Activated CD4-positive, alpha-beta memory T cell treated with anti-CD3 and anti-CD28 coated beads for 36 hours (primary cell): Measurements from ENCODE around the gene HRH3. TPM values are rescaled to one million over a fixed set of nuclear protein-coding genes. Genes with fewer than 3 reads are reported as not detected.

Experiments used
- CTCF ChIA-PET: fragments of 350-600 bp; sonication (Branson Sonifier 250); formaldehyde crosslinking; loops from one replicate; lab custom pipeline; 2021; ENCODE audit warnings: antibody characterized with exemption, inconsistent platforms; lab: Charles Lee
- POLR2A ChIA-PET: fragments of 350-600 bp; sonication (Branson Sonifier 250); formaldehyde crosslinking; loops from one replicate; lab custom pipeline; 2021; ENCODE audit warnings: antibody characterized with exemption; lab: Charles Lee
- DNase-seq: peaks from one replicate; pipeline ENCODE4 v3.0.0-alpha.2; 2020
- H3K27ac Mint-ChIP-seq: one replicate; pipeline ENCODE4 v1.8.0; 2021; ENCODE audit warnings: mixed read lengths
- H3K27me3 Mint-ChIP-seq: one replicate; pipeline ENCODE4 v1.8.0; 2021; ENCODE audit warnings: mixed read lengths
- H3K36me3 Mint-ChIP-seq: one replicate; pipeline ENCODE4 v1.8.0; 2021; ENCODE audit warnings: mixed read lengths
- H3K4me1 Mint-ChIP-seq: one replicate; pipeline ENCODE4 v1.8.0; 2021; ENCODE audit warnings: low read depth, mixed read lengths
- H3K4me3 Mint-ChIP-seq: one replicate; pipeline ENCODE4 v1.8.0; 2021; ENCODE audit warnings: mild to moderate bottlenecking, mixed read lengths
- H3K9me3 Mint-ChIP-seq: one replicate; pipeline ENCODE4 v1.8.0; 2021; ENCODE audit warnings: mixed read lengths
- intact Hi-C: fragments of 100-400 bp; cut with micrococcal nuclease; formaldehyde crosslinking; loops from one replicate; pipeline ENCODE4 v1.15.1; 2023
- total RNA-seq, 2 experiments: library from RNA; stranded (reverse); gene quantifications; one replicate each; pipeline ENCODE4 v1.2.3, GENCODE V29; 2021

Gene HRH3
- total RNA-seq, 2 experiments from 2014 or later: not detected

- Mint-ChIP-seq H3K27ac (no peak overlapping the region), H3K4me1 (no peaks in the 10 kb centered on the region), H3K36me3 (no peaks in the 10 kb centered on the region), H3K9me3 (no peaks in the 10 kb centered on the region), H3K27me3 (peaks cover 20% of the 10 kb centered on the region), H3K4me3 (no peak overlapping the region)
- intact Hi-C loops: no loop called here
- CTCF ChIA-PET: no interaction called here
- POLR2A ChIA-PET: no interaction called here
- DNase-seq: no peak
These were observed 6.9 kb upstream of the HRH3 start for GRCh38 chr20:62226707-62227590.

GRCh38 chr20:62225820-62226635 lies 6.0 kb upstream of the HRH3 start:
- ChIA-PET POLR2A (no interaction called here), CTCF (no interaction called here)
- no peaks in the 10 kb centered on the region for H3K9me3 Mint-ChIP-seq
- intact Hi-C loops: no loop called here
- H3K27me3 Mint-ChIP-seq: peaks cover 27% of the 10 kb centered on the region
- DNase-seq: no peak
- no peaks in the 10 kb centered on the region for H3K4me1 Mint-ChIP-seq
- H3K36me3 Mint-ChIP-seq: no peaks in the 10 kb centered on the region
- no peak overlapping the region for H3K4me3 Mint-ChIP-seq
- no peak overlapping the region for H3K27ac Mint-ChIP-seq

GRCh38 chr20:62225026-62225425 lies 4.9 kb upstream of the HRH3 start:
- Mint-ChIP-seq H3K27ac (no peak overlapping the region), H3K4me1 (no peaks in the 10 kb centered on the region), H3K9me3 (no peaks in the 10 kb centered on the region), H3K36me3 (no peaks in the 10 kb centered on the region), H3K27me3 (peaks cover 33% of the 10 kb centered on the region), H3K4me3 (no peak overlapping the region)
- CTCF ChIA-PET: no interaction called here
- intact Hi-C loops: no loop called here
- DNase-seq: no peak
- POLR2A ChIA-PET: no interaction called here

GRCh38 chr20:62224113-62224855 lies 4.2 kb upstream of the HRH3 start:
- H3K27me3 Mint-ChIP-seq: peaks cover 33% of the 10 kb centered on the region
- H3K27ac Mint-ChIP-seq: no peak overlapping the region
- POLR2A ChIA-PET: no interaction called here
- no peaks in the 10 kb centered on the region for H3K4me1 Mint-ChIP-seq
- H3K36me3 Mint-ChIP-seq: no peaks in the 10 kb centered on the region
- intact Hi-C loops: no loop called here
- H3K9me3 Mint-ChIP-seq: no peaks in the 10 kb centered on the region
- DNase-seq: no peak
- H3K4me3 Mint-ChIP-seq: no peak overlapping the region
- CTCF ChIA-PET: no interaction called here

GRCh38 chr20:62223571-62223970 lies 3.5 kb upstream of the HRH3 start:
- Mint-ChIP-seq H3K27me3 (peaks cover 39% of the 10 kb centered on the region), H3K36me3 (no peaks in the 10 kb centered on the region), H3K27ac (no peak overlapping the region), H3K4me1 (no peaks in the 10 kb centered on the region), H3K9me3 (no peaks in the 10 kb centered on the region), H3K4me3 (no peak overlapping the region)
- DNase-seq: no peak
- ChIA-PET CTCF (no interaction called here), POLR2A (no interaction called here)
- intact Hi-C loops: no loop called here

GRCh38 chr20:62222972-62223371 lies 2.9 kb upstream of the HRH3 start:
- intact Hi-C loops: no loop called here
- H3K36me3 Mint-ChIP-seq: no peaks in the 10 kb centered on the region
- no peaks in the 10 kb centered on the region for H3K4me1 Mint-ChIP-seq
- DNase-seq: no peak
- ChIA-PET POLR2A (no interaction called here), CTCF (no interaction called here)
- peaks cover 44% of the 10 kb centered on the region for H3K27me3 Mint-ChIP-seq
- no peak overlapping the region for H3K27ac Mint-ChIP-seq
- H3K4me3 Mint-ChIP-seq: no peak overlapping the region
- no peaks in the 10 kb centered on the region for H3K9me3 Mint-ChIP-seq

GRCh38 chr20:62222266-62222850 lies 2.3 kb upstream of the HRH3 start:
- CTCF ChIA-PET: no interaction called here
- Mint-ChIP-seq H3K4me3 (no peak overlapping the region), H3K36me3 (no peaks in the 10 kb centered on the region), H3K27me3 (peaks cover 47% of the 10 kb centered on the region), H3K4me1 (no peaks in the 10 kb centered on the region), H3K9me3 (no peaks in the 10 kb centered on the region), H3K27ac (no peak overlapping the region)
- POLR2A ChIA-PET: no interaction called here
- intact Hi-C loops: no loop called here
- no peak for DNase-seq

- DNase-seq: no peak
- H3K4me3 Mint-ChIP-seq: no peak overlapping the region
- CTCF ChIA-PET: no interaction called here
These were observed 839 bp upstream of the HRH3 start for GRCh38 chr20:62220666-62221568.

GRCh38 chr20:62219101-62219991 lies 732 bp downstream of the HRH3 start:
- no peaks in the 10 kb centered on the region for H3K4me1 Mint-ChIP-seq
- no peaks in the 10 kb centered on the region for H3K9me3 Mint-ChIP-seq
- intact Hi-C loops: no loop called here
- H3K27ac Mint-ChIP-seq: no peak overlapping the region
- DNase-seq: no peak
- CTCF ChIA-PET: no interaction called here
- no peak overlapping the region for H3K4me3 Mint-ChIP-seq
- POLR2A ChIA-PET: no interaction called here
- no peaks in the 10 kb centered on the region for H3K36me3 Mint-ChIP-seq
- H3K27me3 Mint-ChIP-seq: peaks cover 42% of the 10 kb centered on the region

More at GRCh38 chr20:62220666-62221568, 839 bp upstream of the HRH3 start:
- POLR2A ChIA-PET: no interaction called here
- H3K36me3 Mint-ChIP-seq: no peaks in the 10 kb centered on the region
- peaks cover 47% of the 10 kb centered on the region for H3K27me3 Mint-ChIP-seq
- H3K9me3 Mint-ChIP-seq: no peaks in the 10 kb centered on the region
- intact Hi-C loops: no loop called here
- no peaks in the 10 kb centered on the region for H3K4me1 Mint-ChIP-seq
- no peak overlapping the region for H3K27ac Mint-ChIP-seq

GRCh38 chr20:62217913-62218773 lies 1.9 kb downstream of the HRH3 start:
- Mint-ChIP-seq H3K27me3 (peaks cover 44% of the 10 kb centered on the region), H3K9me3 (no peaks in the 10 kb centered on the region), H3K27ac (no peak overlapping the region), H3K4me3 (no peak overlapping the region), H3K36me3 (no peaks in the 10 kb centered on the region), H3K4me1 (no peaks in the 10 kb centered on the region)
- intact Hi-C loops: no loop called here
- no peak for DNase-seq
- ChIA-PET CTCF (no interaction called here), POLR2A (no interaction called here)
